ENCODE results near the gene NFKB1.

Gene NFKB1

GRCh38 chr4:102502543-102502818 is 1.3 kb downstream of the NFKB1 start:
- DNase-seq = no peak

DNA sequence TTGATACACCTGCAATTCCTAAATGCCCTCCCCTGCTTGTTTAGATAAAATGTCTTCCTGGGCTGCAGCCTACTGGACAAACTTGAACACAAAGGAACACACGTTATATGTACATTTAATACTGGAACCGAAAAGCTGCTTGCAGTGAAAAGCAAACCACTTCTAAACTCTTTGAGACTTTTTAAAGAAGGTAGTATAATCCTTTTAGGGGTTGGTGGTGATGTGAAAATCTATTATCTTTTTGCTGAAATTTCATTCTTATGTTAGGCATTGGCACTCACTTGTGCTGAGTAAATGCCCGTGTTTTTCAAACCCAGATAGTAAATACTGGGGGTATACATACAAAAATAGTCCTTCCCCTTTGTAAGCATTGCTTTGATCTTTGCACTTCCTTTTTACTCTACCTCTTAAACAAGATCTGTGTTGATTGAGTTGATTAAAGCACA is 2.2 kb downstream of the NFKB1 start:
- no peak for DNase-seq

- DNase-seq = no peak
Measured at GRCh38 chr4:102503831-102504786, 3.0 kb downstream of the NFKB1 start.

- DNase-seq = no peak
Measured at GRCh38 chr4:102504941-102505340, 3.8 kb downstream of the NFKB1 start.

- DNase-seq = no peak
Measured at GRCh38 chr4:102505708-102506107, 4.5 kb downstream of the NFKB1 start.

DNA sequence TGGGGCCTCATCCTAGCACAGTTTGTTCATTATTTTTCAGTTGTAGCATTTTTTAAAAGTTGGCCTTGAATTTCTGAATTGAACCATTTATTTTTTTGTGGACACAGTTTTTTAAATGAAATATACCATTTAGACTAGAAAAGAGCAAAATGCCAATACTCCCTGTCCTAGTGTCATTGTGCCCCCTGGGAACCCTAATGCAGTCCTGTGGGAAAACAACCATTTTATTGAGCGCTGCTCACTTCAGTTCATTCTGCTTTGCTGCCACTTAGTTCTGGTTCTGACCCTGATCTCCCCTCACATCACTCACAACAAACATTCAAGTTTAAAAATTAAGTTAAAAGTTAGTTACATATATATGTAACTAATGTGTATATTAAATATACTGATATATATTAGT is 5.4 kb downstream of the NFKB1 start:
- DNase-seq = no peak

GRCh38 chr4:102511830-102512605 is 10.9 kb downstream of the NFKB1 start:
- no peak for DNase-seq

DNA sequence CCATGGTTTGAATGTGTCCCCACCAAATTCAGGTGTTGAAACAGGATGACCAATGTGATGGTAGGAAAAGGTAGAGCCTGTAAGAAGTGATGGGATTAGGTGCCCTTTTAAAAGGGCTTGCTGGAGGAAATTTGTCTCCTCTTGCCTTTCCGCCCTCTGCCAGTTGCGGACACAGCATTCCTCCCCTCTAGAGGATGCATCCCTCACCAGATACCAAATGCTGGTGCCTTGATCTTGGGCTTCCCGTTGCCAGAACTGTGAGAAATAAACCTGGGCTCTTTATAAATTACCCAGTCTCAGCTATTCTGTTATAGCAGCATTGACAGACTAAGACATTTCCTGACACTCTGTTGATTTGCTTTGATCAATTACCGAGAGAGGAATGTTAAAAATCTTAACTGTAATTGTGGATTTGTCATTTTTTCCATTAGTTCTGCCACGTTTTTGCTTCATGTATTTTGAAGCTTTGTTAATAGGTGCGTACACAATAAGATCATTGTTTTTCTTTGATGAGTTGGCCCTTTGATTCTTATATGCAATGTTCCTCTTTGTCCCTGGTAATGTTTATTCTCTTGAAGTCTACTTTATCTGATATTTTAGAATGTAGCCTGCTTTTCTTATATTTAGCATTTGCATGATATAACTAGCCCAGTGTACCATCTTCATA is 13.3 kb downstream of the NFKB1 start:
- no peak for DNase-seq

- no peak for DNase-seq
Measured at GRCh38 chr4:102517753-102518152, 16.6 kb downstream of the NFKB1 start.

DNA sequence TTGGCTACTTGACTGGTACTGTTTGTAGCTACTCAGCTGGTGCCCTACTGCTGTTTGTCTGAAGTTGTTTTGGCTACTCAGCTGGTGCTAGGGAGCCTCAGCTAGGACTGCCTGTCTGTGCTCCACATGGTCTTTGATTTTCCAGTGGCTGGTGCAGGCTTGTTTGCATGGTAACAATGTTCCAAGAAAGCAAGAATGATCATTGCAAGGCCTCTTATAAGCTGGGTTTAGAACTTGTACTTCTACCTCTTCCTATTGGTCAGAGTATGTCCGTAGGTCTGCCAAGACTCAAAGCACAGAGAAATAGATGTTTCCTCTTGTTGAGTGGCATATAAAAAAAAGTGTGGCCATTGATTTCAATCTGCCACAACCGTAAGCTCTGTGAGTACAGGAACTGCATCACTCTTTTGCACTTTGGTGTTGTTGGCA is 17.6 kb downstream of the NFKB1 start:
- DNase-seq = no peak

- DNase-seq = no peak
Measured at GRCh38 chr4:102519925-102520324, 18.8 kb downstream of the NFKB1 start.

DNA sequence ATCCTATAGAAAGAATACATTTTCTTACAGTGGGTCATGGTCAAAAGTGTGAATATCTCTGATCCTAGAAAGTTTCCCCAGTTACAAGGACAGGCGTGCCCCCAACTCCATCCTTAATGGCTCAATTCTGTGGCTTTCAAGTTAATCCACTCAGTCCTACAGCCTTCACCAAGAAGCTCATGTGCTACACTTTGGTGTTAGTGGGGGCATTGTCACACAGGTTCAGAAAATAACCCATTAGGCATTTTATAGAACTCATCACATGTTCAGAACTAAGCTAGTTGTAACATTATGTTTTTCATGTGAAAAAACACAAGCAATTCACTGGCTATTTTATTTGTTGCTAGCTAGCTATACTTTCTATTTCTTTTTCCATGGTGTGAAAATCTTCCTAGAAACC is 20.4 kb downstream of the NFKB1 start:
- DNase-seq = no peak

- DNase-seq = no peak
Measured at GRCh38 chr4:102522031-102522440, 20.9 kb downstream of the NFKB1 start.

- no peak for DNase-seq
Measured at GRCh38 chr4:102524691-102525090, 23.5 kb downstream of the NFKB1 start.

DNA sequence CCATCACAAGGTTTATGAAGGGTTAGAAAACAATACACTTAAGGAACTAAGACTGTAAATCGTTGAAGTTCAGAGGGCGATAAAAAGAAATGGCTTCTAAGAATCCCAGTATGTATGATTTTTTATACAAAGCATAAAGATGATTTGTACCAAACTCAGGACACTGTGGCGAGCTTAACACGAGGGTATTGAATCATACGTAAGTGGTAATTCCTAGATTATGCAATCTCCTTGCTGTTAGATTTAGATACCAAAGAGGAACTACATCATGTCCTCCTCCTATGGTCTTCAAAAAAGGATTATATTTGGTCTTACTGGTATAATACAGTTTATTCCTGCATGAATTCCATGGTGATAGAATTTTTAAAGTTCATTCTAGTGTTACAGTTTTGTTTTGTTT is 23.9 kb downstream of the NFKB1 start:
- DNase-seq = no peak

GRCh38 chr4:102525504-102525903 is 24.3 kb downstream of the NFKB1 start:
- no peak for DNase-seq

DNA sequence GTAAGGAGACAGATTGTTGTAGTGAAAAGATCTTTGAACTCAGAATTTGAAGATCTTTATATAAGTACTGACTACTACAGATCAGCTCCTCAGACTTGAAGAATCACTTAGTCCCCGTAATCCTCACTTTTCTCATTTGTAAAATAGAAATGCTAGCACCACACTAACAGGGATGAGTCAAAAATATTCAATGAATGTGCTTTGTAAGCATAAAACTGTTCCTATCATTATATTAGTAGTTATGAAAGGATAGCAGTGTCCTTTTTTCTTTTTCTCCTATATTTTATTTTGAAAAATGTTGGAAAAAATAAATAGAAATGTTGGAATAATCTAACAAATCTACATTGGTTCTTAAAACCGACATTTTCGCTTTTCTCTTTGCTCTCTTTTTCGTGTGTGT is 25.4 kb downstream of the NFKB1 start:
- no peak for DNase-seq

DNA sequence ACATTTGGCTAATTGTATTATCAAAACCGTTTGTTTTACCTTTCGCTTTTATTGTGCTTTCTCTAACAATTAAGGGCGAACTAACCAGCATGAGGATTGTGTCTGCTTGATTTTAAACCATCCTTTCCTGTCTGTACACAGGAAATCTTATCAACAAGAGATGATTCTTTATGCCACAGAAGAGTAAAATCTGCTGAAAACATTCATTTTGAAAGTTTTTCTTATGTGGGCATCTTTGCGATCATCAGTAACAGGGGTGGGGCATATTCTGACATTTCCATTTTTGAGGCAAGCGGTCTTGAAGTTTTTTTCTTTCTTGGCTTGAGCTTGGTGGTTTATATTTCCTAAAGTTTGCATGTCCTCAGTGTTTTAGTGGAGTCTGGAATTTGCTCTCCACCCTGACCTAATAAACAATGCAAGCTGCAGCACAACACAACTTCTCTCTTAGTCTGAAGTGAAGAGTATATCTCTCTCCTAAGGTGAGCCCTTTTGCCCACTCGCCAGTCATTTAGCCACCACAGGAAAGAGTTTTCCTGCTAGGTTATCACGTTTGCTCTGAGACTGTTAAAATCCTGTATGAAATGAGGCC is 26.6 kb downstream of the NFKB1 start:
- no peak for DNase-seq

DNA sequence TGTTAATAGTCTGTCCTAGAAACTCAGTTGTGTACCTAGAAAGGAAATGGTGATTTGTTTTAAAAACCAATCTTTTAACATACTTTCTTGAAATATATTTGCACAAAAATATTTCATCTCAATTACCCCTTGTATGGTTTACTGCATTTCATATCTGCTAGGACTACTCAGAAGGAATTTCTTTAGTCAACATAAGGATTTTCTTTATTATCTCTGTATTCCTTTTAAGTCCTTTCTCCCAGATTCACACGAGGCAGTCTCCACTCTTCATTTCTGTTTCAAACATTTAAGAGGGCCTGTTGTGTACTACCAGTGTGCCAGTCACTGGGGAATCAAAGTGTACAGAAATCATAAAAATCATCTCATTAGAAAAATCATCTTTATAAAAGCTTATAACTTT is 28.8 kb downstream of the NFKB1 start:
- no peak for DNase-seq

DNA sequence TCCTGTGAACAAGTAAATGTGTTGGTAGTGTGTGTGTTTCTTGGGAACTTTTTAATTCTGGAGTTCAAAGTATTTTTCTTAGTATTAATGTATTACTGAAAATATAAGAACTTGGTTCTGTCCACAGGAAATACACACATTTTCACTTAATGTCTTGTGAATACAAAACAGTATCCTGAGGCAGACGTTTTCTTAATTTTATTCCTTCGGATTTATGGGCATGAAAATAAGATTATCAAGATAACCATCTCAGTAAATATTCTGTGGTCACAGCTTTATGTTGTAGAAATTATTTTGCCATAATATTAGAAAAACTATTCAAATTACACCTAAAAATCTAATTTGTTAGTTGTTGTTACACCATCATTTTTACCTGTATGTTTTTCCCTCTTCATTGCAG is 29.8 kb downstream of the NFKB1 start:
- no peak for DNase-seq

DNA sequence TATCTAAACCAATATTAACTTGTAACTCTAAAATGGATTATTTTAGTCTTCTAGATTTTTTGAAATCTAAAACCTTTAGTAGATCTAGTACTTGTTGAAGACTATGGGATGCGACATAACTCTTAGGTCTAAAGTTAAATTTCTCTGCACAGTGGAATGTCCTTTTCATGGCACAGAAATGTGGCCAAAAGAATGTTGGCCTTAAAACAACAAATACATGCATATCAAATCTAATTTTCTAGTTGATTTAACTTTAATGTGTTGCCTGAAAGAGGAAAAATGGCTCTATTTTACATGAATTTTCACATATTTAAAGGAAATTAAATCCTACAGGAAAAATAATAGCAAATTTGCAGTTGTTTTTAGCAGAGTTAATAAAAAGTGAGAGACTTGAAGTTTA is 30.3 kb downstream of the NFKB1 start:
- no peak for DNase-seq

- no peak for DNase-seq
Measured at GRCh38 chr4:102533348-102533747, 32.2 kb downstream of the NFKB1 start.

- DNase-seq = no peak
Measured at GRCh38 chr4:102533904-102534303, 32.7 kb downstream of the NFKB1 start.
